ENCODE measurements around the gene TRIM27. TPM values are rescaled to one million over a fixed set of nuclear protein-coding genes. Genes with fewer than 3 reads are reported as not detected.

TRIM27 gene
- total RNA-seq, 1 donor from 2014 or later = 54.5 TPM

DNA sequence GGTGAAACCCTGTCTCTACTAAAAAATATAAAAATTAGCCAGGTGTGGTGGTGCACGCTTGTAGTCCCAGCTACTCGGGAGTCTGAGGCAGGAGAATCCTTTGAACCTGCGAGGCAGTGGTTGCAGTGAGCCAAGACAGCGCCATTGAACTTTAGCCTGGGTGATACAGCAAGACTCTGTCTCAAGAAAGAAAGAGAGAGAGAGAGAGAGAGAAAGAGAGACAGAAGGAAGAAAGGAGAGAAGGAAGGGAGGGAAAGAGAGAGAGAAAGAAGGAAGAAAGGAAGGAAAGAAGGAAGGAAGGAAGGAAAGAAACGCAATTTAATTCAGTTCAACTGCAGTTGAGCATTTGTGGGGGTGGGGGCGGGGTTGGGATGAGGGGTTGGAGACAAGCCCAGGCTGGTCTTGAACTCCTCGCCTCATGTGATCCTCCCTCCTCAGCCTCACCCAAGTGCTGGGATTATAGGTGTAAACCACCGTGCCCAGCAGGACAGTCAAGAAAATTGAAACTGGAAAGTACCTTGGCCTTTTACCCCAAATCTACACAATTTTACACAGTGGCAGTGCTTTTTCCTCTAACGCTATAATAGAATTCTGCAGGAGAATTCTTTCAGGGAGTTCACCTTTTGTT lies 30.5 kb downstream of the TRIM27 start:
- Histone ChIP-seq H3K27me3 (ENCODE audit: insufficient read depth, low read length) (no peaks in the 10 kb centered on the region), H3K4me3 (ENCODE audit: insufficient read depth, low read depth, low read length) (no peak overlapping the region), H3K36me3 (ENCODE audit: insufficient read depth, low read length) (no peaks in the 10 kb centered on the region), H3K9ac (ENCODE audit: low read length) (no peak overlapping the region), H2AFZ (ENCODE audit: low read depth, low read length) (no peak overlapping the region), H3K4me1 (ENCODE audit: insufficient read depth, low read length) (peaks cover 6% of the 10 kb centered on the region), H3K4me2 (ENCODE audit: low read length) (no peak overlapping the region), H4K20me1 (ENCODE audit: insufficient read depth, low read length) (no peaks in the 10 kb centered on the region), H3K79me2 (ENCODE audit: insufficient read depth, low read length) (no peaks in the 10 kb centered on the region), H3K9me3 (ENCODE audit: insufficient read depth, low read depth, low read length) (no peaks in the 10 kb centered on the region), H3K27ac (ENCODE audit: low read depth, low read length) (no peak overlapping the region)
- Mint-ChIP-seq H3K27ac (ENCODE audit: unreplicated experiment) (no peak overlapping the region), H3K4me1 (ENCODE audit: low read depth, unreplicated experiment) (peaks cover 2% of the 10 kb centered on the region), H3K36me3 (ENCODE audit: low read depth, unreplicated experiment) (no peaks in the 10 kb centered on the region), H3K27me3 (ENCODE audit: low read depth, unreplicated experiment) (no peaks in the 10 kb centered on the region), H3K4me3 (ENCODE audit: unreplicated experiment) (no peak overlapping the region), H3K9me3 (ENCODE audit: unreplicated experiment) (no peaks in the 10 kb centered on the region)
- DNase-seq (ENCODE audit: low read depth) = no peak
- FAIRE-seq = no peak
- TF ChIP-seq, protein P1, sequence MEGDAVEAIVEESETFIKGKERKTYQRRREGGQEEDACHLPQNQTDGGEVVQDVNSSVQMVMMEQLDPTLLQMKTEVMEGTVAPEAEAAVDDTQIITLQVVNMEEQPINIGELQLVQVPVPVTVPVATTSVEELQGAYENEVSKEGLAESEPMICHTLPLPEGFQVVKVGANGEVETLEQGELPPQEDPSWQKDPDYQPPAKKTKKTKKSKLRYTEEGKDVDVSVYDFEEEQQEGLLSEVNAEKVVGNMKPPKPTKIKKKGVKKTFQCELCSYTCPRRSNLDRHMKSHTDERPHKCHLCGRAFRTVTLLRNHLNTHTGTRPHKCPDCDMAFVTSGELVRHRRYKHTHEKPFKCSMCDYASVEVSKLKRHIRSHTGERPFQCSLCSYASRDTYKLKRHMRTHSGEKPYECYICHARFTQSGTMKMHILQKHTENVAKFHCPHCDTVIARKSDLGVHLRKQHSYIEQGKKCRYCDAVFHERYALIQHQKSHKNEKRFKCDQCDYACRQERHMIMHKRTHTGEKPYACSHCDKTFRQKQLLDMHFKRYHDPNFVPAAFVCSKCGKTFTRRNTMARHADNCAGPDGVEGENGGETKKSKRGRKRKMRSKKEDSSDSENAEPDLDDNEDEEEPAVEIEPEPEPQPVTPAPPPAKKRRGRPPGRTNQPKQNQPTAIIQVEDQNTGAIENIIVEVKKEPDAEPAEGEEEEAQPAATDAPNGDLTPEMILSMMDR (IDR thresholded peaks at IDR 0.05; ENCODE audit: insufficient read depth, low read depth, low read length) = no peak
- TF ChIP-seq EZH2 (IDR thresholded peaks at IDR 0.05; ENCODE audit: insufficient read depth, low read length) = no peak

DNA sequence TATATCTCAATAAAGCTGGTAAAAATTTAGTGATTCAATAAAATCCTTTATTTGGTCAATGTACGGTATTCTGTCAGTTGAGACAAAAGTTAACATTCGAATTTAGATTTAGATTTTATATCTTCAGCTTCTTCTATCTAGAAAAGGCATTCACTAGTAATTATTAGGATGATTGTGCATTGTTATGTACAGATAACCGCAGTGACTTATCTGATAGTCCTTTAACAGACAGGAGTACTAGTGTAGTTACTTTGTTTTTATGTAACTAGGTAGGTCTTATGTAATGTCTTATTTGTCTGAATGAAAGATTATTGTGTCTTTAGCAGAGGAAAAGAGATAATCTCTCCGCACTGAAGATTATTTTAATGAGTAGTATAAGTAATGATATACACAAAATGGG lies 31.3 kb downstream of the TRIM27 start:
- Histone ChIP-seq H3K27ac (ENCODE audit: low read depth, low read length) (no peak overlapping the region), H3K4me1 (ENCODE audit: insufficient read depth, low read length) (peaks cover 2% of the 10 kb centered on the region), H3K79me2 (ENCODE audit: insufficient read depth, low read length) (no peaks in the 10 kb centered on the region), H2AFZ (ENCODE audit: low read depth, low read length) (no peak overlapping the region), H3K27me3 (ENCODE audit: insufficient read depth, low read length) (no peaks in the 10 kb centered on the region), H3K4me2 (ENCODE audit: low read length) (no peak overlapping the region), H3K9ac (ENCODE audit: low read length) (no peak overlapping the region), H3K9me3 (ENCODE audit: insufficient read depth, low read depth, low read length) (no peaks in the 10 kb centered on the region), H3K4me3 (ENCODE audit: insufficient read depth, low read depth, low read length) (no peak overlapping the region), H4K20me1 (ENCODE audit: insufficient read depth, low read length) (no peaks in the 10 kb centered on the region), H3K36me3 (ENCODE audit: insufficient read depth, low read length) (no peaks in the 10 kb centered on the region)
- DNase-seq (ENCODE audit: low read depth) = no peak
- H3K9me3 Mint-ChIP-seq (ENCODE audit: unreplicated experiment) = no peaks in the 10 kb centered on the region
- TF ChIP-seq, protein P1 (IDR thresholded peaks at IDR 0.05; ENCODE audit: insufficient read depth, low read depth, low read length) = no peak
- TF ChIP-seq EZH2 (IDR thresholded peaks at IDR 0.05; ENCODE audit: insufficient read depth, low read length) = no peak
- peaks cover 1% of the 10 kb centered on the region for H3K4me1 Mint-ChIP-seq (ENCODE audit: low read depth, unreplicated experiment)
- no peak overlapping the region for H3K27ac Mint-ChIP-seq (ENCODE audit: unreplicated experiment)
- no peak overlapping the region for H3K4me3 Mint-ChIP-seq (ENCODE audit: unreplicated experiment)
- no peaks in the 10 kb centered on the region for H3K27me3 Mint-ChIP-seq (ENCODE audit: low read depth, unreplicated experiment)
- H3K36me3 Mint-ChIP-seq (ENCODE audit: low read depth, unreplicated experiment) = no peaks in the 10 kb centered on the region
- FAIRE-seq = no peak

DNA sequence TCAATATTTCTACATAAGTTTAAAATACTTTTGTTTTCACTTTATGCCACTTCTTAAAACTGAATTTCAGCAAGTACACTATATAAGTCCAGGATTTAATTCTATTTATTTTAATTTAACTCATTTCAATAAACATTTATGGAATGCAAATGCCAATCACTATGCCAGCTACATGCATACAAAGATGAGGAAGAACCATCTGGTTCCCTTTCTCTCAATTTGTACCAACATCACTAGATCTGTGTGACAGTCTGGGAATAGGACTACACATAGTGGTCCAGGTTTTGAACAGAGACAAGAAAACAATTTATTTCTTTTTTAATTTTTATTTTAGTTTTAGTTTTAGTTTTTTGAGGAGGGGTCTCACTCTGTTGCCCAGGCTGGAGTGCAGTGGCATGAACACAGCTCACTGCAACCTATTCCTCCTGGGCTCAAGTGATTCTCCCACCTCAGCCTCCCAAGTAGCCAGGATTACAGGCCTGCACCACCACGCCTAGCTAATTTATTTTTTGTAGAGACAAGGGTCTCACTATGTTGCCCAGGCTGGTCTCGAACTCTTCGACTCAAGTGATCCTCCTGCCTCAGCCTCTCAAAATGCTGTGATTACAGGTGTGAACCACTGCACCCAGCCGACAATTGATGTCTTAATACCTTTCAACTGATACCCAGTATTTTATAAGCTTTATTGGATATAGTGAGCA lies 35.8 kb downstream of the TRIM27 start:
- no peaks in the 10 kb centered on the region for H3K36me3 ChIP-seq (ENCODE audit: insufficient read depth, low read length)
- H3K27ac ChIP-seq (ENCODE audit: low read depth, low read length) = no peak overlapping the region
- no peak overlapping the region for H3K4me3 Mint-ChIP-seq (ENCODE audit: unreplicated experiment)
- TF ChIP-seq, protein P1 (IDR thresholded peaks at IDR 0.05; ENCODE audit: insufficient read depth, low read depth, low read length) = no peak
- no peak for TF ChIP-seq EZH2 (IDR thresholded peaks at IDR 0.05; ENCODE audit: insufficient read depth, low read length)
- peaks cover 7% of the 10 kb centered on the region for H3K9me3 Mint-ChIP-seq (ENCODE audit: unreplicated experiment)
- no peaks in the 10 kb centered on the region for H4K20me1 ChIP-seq (ENCODE audit: insufficient read depth, low read length)
- no peaks in the 10 kb centered on the region for H3K9me3 ChIP-seq (ENCODE audit: insufficient read depth, low read depth, low read length)
- no peaks in the 10 kb centered on the region for H3K4me1 ChIP-seq (ENCODE audit: insufficient read depth, low read length)
- DNase-seq (ENCODE audit: low read depth) = no peak
- no peak for FAIRE-seq
- H3K27ac Mint-ChIP-seq (ENCODE audit: unreplicated experiment) = no peak overlapping the region
- no peak overlapping the region for H3K4me2 ChIP-seq (ENCODE audit: low read length)
- H3K4me1 Mint-ChIP-seq (ENCODE audit: low read depth, unreplicated experiment) = no peaks in the 10 kb centered on the region
- H2AFZ ChIP-seq (ENCODE audit: low read depth, low read length) = no peak overlapping the region
- no peaks in the 10 kb centered on the region for H3K36me3 Mint-ChIP-seq (ENCODE audit: low read depth, unreplicated experiment)
- no peak overlapping the region for H3K9ac ChIP-seq (ENCODE audit: low read length)
- H3K4me3 ChIP-seq (ENCODE audit: insufficient read depth, low read depth, low read length) = no peak overlapping the region
- no peaks in the 10 kb centered on the region for H3K27me3 Mint-ChIP-seq (ENCODE audit: low read depth, unreplicated experiment)
- no peaks in the 10 kb centered on the region for H3K79me2 ChIP-seq (ENCODE audit: insufficient read depth, low read length)
- peaks cover 2% of the 10 kb centered on the region for H3K27me3 ChIP-seq (ENCODE audit: insufficient read depth, low read length)
